Lung microvascular endothelial cell (primary cell): ENCODE measurements around the gene ELANE. TPM values are rescaled to one million over a fixed set of nuclear protein-coding genes. Genes with fewer than 3 reads are reported as not detected.
"Not testable (repeated sequence)": the region's sequence is repeated elsewhere in the genome, so short reads cannot be mapped to it uniquely, and the experiment has no call there.

Source experiments
- DNase-seq, 2 donors: peaks; one replicate each; pipeline versions ENCODE4 v3.0.0 to v3.0.0-alpha.2; 2010; ENCODE audit warnings: low read depth in 2 of 2
- total RNA-seq: library from RNA; depleted of rRNA; stranded (reverse); fragments of >200 nt; gene quantifications from 2 replicates; pipeline ENCODE4 v1.2.1, GENCODE V29; 2014

The ELANE gene
- total RNA-seq, 1 donor from 2014 or later: not detected

DNA sequence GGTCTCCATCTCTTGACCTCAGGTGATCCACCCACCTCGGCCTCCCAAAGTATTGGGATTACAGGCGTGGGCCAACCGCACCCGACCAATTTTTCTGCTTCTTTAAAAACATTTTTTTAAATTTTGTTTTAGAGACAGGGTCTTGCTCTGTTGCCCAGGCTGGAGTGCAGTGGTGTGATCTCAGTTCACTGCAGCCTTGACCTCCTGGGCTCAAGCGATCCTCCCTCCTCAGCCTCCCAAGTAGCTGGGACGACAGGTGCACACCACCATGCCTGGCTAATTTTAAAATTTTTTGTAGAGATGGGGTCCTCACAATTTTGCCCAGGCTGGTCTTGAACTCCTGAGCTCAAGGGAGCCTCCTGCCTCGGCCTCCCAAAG is 9.3 kb upstream of the ELANE start:
- DNase-seq: not testable (repeated sequence)

DNA sequence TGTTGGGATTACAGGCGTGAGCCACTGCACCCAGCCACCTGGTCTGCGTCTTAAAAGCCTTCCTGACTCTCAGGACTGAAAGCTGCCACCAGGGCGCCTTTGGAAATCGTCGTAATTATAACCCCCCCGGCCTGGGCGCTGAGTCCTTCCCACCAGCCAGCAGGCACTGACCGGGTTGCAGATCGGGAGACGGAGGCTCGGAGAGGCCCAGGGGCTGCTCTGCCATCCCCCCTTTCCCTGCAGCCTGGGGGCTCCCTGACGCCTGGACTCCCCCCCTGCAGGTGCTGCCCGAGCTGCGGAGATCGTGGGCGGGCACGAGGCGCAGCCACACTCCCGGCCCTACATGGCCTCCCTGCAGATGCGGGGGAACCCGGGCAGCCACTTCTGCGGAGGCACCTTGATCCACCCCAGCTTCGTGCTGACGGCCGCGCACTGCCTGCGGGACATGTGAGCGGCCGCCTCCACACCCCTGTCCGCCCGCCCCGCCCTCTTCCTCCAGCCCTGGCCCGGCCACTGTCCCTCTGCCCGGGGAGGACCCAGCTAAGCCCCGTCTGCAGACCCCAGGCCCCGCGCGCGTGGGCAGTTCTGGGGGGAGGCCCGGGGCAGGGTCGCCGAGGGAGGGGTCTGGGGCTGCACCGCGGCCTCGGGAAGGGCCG is 8.8 kb upstream of the ELANE start:
- peak in 1 of 2 donors; percentile 18 for DNase-seq

DNA sequence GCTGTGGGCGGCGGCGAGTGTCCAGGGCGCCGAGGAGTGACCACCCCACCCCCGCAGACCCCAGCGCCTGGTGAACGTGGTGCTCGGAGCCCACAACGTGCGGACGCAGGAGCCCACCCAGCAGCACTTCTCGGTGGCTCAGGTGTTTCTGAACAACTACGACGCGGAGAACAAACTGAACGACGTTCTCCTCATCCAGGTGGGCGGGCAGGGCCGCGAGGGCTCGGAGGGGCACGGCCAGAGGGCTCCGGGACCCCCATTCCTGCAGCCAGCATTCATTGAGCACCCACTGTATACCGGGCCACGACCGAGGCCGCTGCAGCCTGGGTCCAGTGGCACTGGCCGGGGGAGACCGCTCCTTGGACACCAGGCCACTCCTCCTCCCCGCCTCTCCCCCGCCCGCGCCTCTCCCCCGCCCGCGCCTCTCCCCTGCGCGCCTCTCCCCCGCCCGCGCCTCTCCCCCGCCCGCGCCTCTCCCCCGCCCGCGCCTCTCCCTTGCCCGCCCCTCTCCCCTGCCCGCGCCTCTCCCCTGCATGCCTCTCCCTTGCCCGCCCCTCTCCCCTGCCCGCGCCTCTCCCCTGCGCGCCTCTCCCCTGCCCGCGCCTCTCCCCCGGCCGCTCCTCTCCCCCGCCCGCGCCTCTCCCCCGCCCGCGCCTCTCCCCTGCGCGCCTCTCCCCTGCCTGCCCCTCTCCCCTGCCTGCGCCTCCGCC is 8.1 kb upstream of the ELANE start:
- DNase-seq: no peak

GRCh38 chr19:844546-844971 is 7.5 kb upstream of the ELANE start:
- no peak for DNase-seq

DNA sequence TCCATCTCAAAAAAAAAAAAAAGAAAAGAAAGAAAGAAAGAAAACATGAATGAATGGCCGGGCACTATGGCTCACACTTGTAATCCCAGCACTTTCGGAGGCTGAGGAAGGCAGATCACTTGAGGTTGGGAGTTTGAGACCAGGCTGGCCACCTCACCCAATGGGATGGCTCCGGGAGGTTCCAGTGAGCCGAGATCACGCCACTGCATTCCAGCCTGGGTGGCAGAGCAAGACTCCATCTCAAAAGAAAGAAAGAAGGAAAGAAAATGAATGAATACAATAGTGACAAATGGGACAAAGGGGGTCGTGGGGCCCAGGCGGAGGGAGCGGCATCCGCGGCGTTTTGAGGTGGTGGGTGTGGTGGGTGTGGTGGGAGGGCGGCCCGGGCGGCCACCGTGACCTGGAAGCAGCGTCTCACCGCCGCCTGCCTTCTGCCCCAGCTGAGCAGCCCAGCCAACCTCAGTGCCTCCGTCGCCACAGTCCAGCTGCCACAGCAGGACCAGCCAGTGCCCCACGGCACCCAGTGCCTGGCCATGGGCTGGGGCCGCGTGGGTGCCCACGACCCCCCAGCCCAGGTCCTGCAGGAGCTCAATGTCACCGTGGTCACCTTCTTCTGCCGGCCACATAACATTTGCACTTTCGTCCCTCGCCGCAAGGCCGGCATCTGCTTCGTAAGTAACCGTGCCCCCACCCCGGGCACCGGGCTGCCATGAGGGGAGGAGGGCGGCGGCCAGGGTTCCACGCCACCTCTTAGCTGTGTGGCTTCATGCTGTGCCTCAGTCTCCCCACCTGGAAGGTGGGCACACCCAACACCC is 6.2 kb upstream of the ELANE start:
- no peak for DNase-seq

GRCh38 chr19:848386-848921 is 3.6 kb upstream of the ELANE start:
- DNase-seq: no peak

DNA sequence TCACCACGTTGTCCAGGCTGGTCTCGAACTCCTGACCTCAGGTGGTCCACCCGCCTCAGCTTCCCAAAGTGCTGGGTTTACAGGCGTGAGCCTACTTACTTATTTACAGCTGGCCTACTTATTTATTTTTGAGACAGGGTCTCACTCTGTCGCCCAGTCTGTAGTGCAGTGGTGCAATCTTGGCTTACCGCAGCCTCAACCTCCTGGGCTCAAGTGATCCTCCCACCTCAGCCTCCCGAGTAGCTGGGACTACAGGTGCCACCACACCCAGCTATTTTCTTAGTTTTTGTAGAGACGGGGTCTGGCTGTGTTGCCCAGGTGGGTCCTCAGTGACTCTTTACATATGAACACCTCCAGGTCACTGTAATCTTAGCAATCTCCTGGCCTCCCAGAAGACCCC is 2.9 kb upstream of the ELANE start:
- DNase-seq: not testable (repeated sequence)

DNA sequence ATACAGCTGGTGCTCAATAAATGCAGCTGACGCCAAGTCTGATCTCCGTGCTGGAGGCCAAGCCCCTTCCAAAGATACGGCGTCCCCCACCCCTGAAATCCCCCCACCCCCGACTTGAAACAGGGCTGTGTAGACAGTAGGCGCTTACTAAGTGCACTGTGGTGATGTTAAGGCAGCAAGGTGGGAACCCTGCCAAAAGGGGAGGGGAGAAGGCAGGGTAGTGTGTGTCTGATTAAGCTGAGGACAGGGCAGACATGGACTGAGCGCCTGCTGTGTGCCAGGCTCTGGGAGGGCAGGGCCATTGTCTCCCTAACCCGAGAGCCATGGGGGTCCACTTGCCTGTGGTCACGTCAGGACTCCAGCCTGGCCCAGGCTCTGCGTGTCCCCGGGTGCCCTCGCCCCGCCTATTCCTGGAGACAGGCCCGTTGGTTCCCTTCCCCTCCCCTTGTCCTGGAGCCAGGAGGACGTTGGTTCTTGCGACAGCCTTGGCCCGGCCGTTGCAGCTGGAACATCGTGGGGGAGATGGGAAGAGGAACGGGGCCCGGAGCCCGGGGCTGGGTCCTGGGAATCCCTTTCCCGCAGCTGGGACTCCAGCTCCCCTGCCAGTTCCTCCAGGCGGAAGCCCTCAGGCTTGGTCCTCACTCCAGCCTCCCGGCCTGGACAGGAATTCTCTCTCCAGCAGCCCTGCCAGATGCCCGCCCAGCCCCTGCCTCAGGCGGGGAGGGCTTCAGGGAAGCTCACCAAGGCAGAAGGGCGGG is 1.7 kb upstream of the ELANE start:
- no peak for DNase-seq

GRCh38 chr19:850979-851335 is 1.1 kb upstream of the ELANE start:
- DNase-seq: no peak

GRCh38 chr19:853014-853585 is 997 bp downstream of the ELANE start:
- DNase-seq: no peak

DNA sequence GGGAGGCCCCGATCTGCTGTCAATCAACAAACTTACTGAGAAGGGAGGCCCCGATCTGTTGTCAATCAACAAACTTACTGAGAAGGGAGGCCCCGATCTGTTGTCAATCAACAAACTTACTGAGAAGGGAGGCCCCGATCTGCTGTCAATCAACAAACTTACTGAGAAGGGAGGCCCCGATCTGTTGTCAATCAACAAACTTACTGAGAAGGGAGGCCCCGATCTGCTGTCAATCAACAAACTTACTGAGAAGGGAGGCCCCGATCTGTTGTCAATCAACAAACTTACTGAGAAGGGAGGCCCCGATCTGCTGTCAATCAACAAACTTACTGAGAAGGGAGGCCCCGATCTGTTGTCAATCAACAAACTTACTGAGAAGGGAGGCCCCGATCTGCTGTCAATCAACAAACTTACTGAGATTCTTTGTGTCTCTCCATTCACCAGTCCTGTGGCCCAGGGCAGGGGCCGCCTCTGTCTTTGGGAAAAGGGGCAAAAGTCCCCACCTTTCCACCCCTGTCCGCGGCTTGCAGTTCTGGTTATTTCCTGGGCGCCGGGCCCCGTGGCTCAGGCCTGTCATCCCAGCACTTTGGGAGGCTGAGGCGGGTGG is 1.6 kb downstream of the ELANE start:
- DNase-seq: not testable (repeated sequence)

DNA sequence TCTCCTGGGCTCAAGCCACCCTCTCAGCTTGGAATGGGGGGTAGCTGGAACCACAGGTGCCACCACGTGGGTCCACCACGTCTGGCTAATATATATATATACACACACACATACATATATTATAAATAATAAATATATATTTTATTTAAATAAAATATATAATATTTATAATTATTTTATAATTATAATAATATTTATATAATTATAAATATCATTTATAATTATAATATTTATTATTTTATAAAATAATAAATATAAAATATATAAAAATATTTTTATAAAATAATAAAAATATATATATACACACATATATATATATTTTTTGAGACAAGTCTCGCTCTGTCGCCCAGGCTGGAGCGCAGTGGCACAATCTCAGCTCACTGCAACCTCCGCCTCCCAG is 2.4 kb downstream of the ELANE start:
- no peak for DNase-seq

DNA sequence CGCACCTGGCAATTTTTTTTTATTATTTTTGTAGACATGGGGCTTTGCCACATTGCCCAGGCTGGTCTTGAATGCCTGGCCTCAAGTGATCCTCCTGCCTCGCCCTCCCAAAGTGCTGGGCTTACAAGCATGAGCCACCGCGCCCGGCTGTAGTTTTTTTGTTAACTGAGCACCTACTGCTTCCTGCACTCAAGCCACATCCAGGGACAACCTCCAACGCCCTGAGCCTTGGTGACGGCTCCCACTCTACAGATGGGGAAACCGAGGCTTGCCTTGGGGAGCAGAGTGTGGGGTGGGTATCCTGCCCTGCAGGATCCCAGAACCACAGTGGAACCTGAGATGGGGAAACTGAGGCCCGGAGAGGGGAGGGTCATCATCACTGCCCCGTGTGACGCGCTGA is 3.0 kb downstream of the ELANE start:
- DNase-seq: no peak

GRCh38 chr19:855566-856120 is 3.5 kb downstream of the ELANE start:
- no peak for DNase-seq

- DNase-seq: no peak
Measured at GRCh38 chr19:858284-858683, 6.2 kb downstream of the ELANE start.

- DNase-seq: no peak
Measured at GRCh38 chr19:858868-859843, 7.1 kb downstream of the ELANE start, which contains the start of gene CFD. TSS of gene CFD (plus strand) at chr19:859664. CDS start at chr19:859690, 26 bp downstream.

DNA sequence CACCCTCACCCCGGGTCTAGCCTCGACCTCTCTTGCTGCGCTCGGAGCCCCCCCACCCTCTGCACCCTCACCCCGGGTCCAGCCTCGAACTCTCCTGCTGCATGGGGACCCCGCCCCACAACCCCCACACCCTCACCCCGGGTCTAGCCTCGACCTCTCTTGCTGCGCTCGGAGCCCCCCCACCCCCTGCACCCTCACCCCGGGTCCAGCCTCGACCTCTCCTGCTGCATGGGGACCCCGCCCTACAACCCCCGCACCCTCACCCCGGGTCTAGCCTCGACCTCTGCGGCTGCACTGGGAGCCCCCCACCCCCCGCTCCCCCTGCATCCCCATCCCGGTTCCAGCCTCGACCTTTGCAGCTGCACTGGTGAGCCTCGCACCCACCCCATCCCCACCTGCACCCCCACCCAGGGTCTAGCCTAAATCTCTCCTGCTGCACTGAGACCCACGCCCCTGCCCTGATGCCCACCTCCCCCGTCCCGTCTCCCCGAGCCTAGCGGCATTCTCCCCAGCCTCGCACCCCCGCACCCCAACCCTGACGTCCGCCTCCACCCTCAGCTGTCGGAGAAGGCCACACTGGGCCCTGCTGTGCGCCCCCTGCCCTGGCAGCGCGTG is 9.1 kb downstream of the ELANE start:
- DNase-seq: no peak

- DNase-seq: peak; percentile 51 to 54
Measured at GRCh38 chr19:861756-862580, 9.9 kb downstream of the ELANE start.
